Fibroblast of skin of scalp (primary cell): ENCODE measurements around the gene RHO.

ENCODE experiments used
- DNase-seq: peaks from one replicate; pipeline ENCODE4 v3.0.0-alpha.2; 2013

RHO gene

DNA sequence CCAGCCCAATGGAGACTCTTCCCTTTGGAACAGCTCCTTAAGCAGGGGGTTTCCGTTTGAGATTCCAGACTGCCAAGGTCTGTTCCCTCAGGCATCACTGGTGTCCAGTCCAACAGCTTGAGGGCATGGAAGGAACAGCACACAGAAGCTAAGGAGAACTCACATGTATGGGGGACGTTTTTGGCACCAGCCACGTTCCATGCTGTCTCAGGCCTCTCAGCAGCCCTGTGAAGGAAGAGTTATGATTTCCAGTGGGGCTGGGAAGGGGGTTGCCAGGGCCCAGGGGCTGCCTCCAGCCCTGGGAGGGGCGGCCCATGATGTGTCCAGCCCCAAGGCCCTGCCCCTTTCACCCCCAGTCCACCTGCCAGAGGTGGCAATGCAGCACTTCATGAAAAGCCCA lies 7.5 kb upstream of the RHO start:
- DNase-seq, result no peak

DNA sequence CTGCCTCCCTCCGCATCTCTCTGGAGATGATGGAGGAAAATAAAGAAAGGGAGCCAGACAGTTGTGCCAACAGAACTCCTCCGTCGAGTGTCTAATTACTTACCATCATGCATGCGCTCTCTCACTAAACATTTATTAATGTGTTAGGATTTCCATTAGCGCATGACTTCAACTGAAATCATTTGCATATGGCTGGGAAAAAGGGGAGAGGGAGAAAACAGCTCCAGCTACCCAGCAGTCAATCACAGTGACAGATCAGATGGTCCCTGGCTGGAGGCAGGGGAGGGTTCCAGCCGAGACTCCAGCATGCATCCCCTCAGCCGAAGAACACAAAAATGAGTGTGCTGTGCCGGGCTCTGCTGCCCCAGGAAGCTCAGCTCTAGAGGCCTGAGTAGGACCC lies 6.8 kb upstream of the RHO start:
- DNase-seq, result no peak

DNA sequence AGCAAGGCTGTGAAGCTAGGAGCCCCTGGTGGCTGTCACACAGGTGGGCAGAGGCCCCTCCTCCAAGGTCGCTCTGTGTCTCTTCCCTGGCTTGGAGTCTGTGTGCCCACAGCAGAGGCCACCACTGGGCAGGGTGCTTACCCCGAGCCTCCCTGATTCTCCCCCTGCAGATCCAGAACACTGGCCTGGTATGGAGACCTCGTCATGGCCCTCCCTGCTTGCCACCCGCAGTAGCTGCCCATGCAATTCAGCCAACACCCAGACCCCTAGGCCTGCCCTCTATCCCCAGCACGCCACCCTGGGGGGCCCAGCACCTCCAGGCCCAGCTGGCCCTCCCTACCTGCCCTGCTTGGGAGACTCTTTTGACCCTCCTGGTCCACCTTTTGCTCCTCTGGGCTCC lies 5.5 kb upstream of the RHO start:
- DNase-seq, result no peak

DNA sequence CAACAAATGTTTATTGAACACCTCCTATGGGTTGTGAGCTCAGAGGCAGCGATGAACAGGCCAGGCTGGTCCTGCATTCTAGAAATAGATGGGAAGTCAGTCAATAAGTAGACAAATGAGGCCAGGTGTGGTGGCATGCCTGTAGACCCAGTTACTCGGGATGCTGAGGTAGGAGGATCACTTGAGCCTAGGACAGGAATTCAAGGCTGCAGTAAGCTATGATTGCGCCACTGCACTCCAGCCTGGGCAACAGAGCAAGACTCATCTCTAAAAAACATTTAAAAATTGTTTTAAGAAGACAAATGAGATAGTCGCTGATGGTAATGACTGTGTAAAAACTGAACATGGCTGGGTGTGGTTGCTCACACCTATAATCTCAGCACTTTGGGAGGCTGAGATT lies 4.4 kb upstream of the RHO start:
- no peak for DNase-seq

DNA sequence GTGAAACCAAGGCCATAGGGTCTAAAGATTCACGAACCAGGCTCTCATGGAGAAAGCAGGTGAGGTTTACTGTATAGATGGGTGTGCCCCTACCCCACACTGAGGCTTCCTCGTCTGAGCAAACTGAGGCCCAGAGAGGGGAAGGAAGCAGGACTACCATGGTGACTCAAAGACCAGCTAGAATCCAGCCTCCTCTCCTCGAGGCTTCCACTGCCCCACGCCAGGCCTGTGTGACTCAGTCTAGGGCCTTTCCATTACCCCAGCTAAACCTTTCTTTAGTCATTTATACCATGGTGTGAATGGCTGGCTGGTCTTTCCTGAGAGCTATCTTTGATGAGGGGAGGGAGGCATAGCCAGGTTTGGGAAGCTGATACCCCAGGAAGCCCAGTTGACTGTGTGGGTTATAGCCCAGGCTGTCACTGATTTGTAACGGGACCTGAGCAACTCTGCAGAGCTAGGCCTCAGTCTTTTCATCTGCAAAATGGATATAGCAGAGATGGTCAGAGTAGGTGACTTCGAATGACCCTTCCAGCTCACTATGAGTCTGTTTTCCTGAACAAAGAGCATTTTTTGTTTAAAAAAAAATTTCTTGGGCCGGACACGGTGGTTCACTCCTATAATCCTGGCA lies 3.0 kb upstream of the RHO start:
- DNase-seq, result peak; percentile 31

DNA sequence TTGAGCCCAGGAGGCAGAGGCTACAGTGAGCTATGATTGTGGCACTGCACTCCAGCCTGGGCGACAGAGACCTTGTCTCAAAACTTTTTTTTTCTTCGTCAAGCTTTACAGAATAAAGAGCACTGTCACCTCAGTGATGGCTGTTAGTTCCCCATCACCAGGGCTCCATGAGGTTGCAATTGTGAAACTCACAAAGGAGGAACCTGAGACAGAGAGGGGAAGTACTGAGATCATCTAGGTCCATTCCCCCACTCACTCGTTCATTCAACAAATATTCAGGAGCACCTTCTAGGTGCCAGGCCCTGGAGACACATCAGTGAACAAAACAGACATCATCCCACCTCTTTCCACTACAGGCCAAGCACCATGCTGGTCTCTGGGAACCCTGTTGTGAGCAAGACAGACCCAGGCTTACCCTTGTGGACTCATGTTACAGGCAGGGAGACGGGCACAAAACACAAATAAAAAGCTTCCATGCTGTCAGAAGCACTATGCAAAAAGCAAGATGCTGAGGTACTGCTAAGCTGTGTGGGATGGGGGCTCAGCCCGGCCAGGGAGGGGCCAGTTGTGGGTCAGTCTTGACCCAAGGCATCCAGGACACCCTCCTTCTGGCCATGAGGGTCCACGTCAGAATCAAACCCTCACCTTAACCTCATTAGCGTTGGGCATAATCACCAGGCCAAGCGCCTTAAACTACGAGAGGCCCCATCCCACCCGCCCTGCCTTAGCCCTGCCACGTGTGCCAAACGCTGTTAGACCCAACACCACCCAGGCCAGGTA lies 2.1 kb upstream of the RHO start:
- DNase-seq, result no peak

DNA sequence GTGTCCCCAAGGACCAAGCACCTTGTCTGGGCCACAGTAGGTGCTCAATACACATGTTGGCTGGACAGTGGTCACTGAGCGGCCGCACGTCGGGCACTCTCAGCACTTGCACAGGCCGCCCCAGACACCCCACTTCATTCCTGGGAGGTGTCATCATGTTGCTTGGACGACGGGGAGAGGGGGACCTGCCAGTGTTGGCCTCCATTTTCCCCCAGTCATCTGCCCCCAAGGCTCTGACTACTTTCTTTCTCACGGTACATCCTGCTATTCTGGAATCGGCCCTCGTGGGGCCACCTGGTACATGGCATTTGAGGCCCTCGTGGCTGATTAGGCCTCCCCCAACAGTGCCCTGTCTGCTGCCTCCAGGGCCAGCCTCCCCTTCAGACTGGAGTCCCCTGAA lies 1.2 kb upstream of the RHO start:
- no peak for DNase-seq

DNA sequence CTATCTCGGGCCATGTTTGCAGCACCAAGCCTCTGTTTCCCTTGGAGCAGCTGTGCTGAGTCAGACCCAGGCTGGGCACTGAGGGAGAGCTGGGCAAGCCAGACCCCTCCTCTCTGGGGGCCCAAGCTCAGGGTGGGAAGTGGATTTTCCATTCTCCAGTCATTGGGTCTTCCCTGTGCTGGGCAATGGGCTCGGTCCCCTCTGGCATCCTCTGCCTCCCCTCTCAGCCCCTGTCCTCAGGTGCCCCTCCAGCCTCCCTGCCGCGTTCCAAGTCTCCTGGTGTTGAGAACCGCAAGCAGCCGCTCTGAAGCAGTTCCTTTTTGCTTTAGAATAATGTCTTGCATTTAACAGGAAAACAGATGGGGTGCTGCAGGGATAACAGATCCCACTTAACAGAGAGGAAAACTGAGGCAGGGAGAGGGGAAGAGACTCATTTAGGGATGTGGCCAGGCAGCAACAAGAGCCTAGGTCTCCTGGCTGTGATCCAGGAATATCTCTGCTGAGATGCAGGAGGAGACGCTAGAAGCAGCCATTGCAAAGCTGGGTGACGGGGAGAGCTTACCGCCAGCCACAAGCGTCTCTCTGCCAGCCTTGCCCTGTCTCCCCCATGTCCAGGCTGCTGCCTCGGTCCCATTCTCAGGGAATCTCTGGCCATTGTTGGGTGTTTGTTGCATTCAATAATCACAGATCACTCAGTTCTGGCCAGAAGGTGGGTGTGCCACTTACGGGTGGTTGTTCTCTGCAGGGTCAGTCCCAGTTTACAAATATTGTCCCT lies 1.2 kb downstream of the RHO start:
- peak; percentile 11 for DNase-seq

DNA sequence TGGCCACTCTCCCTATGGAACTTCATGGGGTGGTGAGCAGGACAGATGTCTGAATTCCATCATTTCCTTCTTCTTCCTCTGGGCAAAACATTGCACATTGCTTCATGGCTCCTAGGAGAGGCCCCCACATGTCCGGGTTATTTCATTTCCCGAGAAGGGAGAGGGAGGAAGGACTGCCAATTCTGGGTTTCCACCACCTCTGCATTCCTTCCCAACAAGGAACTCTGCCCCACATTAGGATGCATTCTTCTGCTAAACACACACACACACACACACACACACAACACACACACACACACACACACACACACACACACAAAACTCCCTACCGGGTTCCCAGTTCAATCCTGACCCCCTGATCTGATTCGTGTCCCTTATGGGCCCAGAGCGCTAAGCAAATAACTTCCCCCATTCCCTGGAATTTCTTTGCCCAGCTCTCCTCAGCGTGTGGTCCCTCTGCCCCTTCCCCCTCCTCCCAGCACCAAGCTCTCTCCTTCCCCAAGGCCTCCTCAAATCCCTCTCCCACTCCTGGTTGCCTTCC lies 1.9 kb downstream of the RHO start:
- DNase-seq, result peak; percentile 85

DNA sequence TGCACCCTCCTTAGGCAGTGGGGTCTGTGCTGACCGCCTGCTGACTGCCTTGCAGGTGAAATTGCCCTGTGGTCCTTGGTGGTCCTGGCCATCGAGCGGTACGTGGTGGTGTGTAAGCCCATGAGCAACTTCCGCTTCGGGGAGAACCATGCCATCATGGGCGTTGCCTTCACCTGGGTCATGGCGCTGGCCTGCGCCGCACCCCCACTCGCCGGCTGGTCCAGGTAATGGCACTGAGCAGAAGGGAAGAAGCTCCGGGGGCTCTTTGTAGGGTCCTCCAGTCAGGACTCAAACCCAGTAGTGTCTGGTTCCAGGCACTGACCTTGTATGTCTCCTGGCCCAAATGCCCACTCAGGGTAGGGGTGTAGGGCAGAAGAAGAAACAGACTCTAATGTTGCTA lies 2.4 kb downstream of the RHO start:
- DNase-seq, result no peak

DNA sequence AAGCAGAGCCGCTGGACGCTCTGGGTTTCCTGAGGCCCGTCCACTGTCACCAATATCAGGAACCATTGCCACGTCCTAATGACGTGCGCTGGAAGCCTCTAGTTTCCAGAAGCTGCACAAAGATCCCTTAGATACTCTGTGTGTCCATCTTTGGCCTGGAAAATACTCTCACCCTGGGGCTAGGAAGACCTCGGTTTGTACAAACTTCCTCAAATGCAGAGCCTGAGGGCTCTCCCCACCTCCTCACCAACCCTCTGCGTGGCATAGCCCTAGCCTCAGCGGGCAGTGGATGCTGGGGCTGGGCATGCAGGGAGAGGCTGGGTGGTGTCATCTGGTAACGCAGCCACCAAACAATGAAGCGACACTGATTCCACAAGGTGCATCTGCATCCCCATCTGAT lies 3.3 kb downstream of the RHO start:
- DNase-seq, result no peak

DNA sequence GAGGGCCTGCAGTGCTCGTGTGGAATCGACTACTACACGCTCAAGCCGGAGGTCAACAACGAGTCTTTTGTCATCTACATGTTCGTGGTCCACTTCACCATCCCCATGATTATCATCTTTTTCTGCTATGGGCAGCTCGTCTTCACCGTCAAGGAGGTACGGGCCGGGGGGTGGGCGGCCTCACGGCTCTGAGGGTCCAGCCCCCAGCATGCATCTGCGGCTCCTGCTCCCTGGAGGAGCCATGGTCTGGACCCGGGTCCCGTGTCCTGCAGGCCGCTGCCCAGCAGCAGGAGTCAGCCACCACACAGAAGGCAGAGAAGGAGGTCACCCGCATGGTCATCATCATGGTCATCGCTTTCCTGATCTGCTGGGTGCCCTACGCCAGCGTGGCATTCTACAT lies 3.8 kb downstream of the RHO start:
- DNase-seq, result no peak

DNA sequence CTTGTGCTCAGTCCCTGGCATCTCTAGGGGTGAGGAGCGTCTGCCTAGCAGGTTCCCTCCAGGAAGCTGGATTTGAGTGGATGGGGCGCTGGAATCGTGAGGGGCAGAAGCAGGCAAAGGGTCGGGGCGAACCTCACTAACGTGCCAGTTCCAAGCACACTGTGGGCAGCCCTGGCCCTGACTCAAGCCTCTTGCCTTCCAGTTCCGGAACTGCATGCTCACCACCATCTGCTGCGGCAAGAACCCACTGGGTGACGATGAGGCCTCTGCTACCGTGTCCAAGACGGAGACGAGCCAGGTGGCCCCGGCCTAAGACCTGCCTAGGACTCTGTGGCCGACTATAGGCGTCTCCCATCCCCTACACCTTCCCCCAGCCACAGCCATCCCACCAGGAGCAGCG lies 5.0 kb downstream of the RHO start:
- DNase-seq, result no peak

DNA sequence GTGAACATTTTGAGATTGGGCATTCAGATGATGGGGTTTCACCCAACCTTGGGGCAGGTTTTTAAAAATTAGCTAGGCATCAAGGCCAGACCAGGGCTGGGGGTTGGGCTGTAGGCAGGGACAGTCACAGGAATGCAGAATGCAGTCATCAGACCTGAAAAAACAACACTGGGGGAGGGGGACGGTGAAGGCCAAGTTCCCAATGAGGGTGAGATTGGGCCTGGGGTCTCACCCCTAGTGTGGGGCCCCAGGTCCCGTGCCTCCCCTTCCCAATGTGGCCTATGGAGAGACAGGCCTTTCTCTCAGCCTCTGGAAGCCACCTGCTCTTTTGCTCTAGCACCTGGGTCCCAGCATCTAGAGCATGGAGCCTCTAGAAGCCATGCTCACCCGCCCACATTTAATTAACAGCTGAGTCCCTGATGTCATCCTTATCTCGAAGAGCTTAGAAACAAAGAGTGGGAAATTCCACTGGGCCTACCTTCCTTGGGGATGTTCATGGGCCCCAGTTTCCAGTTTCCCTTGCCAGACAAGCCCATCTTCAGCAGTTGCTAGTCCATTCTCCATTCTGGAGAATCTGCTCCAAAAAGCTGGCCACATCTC lies 6.1 kb downstream of the RHO start:
- no peak for DNase-seq

DNA sequence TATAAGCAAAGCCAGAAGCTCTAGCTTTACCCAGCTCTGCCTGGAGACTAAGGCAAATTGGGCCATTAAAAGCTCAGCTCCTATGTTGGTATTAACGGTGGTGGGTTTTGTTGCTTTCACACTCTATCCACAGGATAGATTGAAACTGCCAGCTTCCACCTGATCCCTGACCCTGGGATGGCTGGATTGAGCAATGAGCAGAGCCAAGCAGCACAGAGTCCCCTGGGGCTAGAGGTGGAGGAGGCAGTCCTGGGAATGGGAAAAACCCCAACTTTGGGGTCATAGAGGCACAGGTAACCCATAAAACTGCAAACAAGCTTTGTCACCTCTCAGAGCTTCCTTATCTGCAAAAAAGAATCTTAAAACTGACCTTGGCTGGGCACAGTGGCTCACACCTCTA lies 6.6 kb downstream of the RHO start:
- no peak for DNase-seq

DNA sequence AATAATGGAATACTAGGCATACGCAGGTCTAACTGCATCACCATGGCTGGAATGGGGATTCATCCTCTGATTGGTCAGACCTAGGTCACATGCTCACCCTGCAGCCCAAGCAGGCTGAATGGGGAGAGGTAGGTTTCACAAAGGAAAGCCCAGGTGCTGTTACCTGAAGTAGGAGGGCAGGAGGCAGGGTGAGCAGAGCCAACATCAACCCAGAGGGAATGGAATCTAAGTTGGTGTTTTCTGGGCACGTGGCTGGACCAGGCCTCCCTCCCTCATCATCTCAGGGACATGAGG lies 7.9 kb downstream of the RHO start:
- DNase-seq, result no peak

DNA sequence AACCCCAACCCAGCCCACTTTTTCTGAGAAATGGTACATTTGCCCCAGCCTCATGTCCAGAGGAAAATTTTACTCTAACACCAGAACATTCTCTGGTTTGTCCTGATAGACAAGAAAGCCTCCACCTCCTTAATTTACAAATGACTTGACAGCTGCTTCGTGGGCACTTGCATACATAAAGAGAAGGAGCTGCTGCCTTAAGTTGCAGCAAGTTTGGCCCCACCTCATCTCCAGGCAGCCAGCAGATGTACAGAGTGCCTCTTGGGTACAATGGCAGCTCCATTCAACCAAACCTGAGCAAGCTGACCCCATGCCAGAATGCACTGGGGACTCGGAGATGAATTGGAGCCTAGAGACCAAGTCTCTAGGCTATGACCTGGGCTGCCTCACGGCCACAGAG lies 8.4 kb downstream of the RHO start:
- no peak for DNase-seq

DNA sequence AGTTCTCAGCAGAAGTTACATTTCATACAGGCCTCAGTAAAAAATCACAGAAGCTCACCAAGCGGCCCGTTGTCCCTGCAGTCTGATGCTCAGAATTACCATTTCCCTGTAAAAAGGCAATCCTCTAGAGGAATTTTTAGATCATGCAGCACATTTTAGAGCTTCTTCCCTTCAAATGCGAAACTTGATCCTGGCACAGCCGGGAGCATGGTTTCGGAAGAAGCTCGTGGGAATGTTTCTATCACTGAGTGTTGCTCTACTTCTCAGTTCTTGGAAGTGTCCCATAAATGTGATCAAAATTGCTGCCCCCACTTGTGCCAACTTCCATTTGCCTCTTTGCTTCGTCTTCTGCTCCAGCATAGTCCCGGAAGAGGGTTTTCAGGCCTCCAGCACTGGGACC lies 10.8 kb downstream of the RHO start:
- no peak for DNase-seq

DNA sequence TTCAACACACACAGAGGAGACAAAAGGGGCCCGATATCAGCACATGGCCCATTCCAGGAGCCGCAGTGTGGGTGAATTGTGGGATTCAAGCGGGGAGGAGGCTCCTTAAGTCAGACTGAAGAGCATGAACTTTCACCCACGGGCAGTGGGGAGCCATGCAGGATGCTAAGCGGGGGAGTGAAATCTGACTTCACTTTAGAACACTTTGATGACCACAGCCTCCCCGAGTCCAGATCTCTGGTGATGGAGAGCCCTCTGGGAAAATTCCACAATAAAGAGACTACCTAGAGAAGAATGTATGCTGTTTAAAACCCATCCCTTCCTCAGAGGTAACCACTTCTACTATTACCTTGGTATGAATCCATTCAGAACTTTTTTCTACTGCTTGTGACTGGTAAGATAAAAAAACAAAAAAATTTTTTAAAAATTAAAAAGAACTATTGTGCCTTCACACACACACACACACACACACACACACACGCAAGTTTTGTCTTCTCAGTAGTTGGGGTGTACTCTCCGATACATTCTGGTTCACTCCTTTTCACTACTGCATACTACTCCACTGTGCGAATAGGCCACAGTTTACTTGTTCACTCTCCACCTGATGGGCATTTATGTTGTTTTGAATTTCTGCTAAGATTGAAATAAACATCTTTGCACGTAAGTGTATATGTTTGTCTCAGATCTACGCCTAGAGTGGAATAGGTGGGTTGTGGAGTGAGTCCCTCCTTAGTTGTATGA lies 12.5 kb downstream of the RHO start:
- DNase-seq, result no peak

DNA sequence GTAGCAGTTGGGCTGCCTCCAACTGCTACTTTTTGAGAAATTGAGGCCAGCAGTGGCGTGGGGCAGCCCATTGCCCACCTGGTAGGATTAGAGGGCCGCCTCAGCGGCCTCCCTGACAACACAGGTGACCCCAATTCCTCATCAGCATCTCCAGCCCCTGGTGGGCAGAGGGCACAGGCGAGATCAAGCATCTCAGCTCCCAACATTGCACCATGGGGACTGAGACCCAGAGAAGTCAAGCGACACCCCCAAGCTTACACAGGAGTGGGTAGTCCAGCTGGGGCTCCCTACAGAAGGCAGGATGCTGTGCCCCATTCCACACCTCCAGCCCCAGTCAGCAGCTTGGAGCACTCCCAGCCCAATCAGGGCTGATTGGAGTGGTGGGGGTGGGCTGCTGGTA lies 14.3 kb downstream of the RHO start:
- no peak for DNase-seq

DNA sequence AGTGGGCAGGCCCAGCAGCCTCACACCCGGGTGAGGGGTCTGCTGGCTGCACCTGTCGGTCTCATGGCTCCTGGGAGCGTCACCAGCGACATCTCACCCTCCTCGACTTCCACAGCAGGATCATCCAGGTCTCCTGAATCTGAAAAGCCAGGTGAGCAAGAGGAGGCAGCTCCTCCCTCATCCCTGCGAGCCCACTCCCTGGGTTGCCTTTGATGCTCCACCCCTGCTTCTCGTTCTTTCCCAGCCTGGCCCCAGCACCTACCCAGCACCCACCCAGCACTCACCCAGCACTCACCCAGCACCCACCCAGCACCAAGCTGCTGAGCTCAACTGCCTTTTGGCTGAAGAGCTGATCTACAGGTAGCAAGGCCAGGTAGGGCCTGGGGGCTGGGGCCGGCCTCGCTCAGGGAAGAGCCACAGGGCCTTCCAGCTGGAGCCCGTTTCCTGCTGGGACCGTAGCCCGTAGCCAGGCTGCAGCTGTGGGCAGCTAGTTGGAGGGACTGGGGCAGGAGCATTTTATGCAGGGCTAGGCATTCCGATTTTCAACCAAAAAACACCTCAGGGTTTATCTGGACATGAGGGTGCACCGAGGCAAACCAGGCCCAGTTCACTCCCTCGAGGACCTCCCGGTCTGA lies 14.8 kb downstream of the RHO start, which contains the start of gene H1-8:
Gene H1-8 (plus strand): TSS at position 20 of the 635 bp plus-strand sequence. CDS start 44 bp downstream, at position 64.
- DNase-seq, result no peak

DNA sequence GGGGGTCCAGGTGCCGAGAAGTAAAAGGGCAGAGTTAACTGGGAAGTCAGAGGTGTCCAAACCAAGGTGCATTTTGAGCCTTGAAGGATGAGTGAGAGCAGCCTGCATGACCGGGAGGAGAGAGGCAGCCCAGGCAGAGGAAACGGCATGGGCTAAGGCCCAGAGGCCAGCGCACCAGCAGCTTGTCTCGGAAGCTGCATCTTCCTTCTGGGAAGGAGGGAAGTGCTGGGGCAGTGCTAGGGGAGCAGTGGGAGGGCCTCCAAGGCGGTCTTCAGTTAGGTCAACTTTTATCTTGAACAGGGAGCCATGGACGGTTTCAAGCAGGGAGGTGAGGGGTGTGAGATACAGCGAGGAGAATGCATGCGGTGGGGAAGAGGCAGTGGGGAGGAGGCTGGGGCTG lies 15.6 kb downstream of the RHO start:
- no peak for DNase-seq
